GM21381 (cell line): ENCODE measurements around the gene ATAD1.
A peak's percentile ranks its signal among the peaks of the same experiment; 100 is the strongest.
"Not testable (repeated sequence)": the region's sequence is repeated elsewhere in the genome, so short reads cannot be mapped to it uniquely, and the experiment has no call there.

ENCODE experiments used
- ATAC-seq: cut with Tn5 transposase; IDR thresholded peaks from one replicate; pipeline ENCODE4 v1.9.1; 2021; ENCODE audit warnings: mild to moderate bottlenecking, moderate library complexity; ENCODE audit not compliant: unreplicated experiment

The ATAD1 gene, protein sequence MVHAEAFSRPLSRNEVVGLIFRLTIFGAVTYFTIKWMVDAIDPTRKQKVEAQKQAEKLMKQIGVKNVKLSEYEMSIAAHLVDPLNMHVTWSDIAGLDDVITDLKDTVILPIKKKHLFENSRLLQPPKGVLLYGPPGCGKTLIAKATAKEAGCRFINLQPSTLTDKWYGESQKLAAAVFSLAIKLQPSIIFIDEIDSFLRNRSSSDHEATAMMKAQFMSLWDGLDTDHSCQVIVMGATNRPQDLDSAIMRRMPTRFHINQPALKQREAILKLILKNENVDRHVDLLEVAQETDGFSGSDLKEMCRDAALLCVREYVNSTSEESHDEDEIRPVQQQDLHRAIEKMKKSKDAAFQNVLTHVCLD

DNA sequence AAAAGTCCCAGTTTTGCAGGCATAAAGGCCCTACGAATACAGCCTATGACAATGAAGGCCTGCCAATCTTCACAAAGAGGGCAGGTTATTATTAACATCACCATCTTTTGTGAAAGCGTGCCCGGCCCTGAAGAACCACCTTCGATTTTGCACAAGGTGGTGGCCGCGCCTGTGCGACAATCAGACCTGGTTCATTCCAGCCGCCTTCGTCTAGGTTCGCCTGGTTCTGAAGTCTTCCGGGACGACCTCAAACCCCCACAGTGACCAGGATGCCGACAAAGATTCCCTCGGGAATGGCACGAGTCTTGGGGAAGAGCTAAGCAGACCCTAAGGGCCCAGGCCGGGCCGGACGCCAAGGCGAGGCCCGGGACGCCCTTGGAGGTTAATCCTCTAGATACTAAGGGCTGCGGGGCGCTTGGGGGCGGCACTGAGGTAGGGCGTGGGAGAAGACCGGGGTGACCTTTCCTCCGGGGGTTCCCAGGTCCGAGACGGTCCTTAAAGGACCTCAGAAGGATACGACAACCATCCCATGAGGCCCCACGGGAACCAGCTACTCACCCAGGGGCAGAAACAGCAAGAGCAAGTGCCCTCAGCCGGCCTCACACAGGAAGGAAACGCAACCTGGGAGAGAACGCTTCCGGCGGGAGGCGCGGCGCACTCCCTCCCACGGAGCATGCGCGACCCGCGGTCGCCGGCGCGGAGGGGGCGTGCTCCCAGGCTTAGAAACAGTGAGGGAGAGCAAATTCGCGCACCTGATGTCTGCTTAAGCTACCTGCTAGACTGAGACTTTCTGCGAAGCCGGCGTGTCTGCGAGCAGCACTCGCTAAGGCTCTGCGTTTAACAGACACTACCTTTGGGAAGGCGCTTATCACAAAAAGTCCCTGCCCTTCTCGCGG lies at the start of gene ATAD1:
ATAD1 (minus strand) TSS at position 618 of the 896 bp plus-strand sequence. CDS start 3,627 bp downstream, outside the sequence.
- ATAC-seq: peak; percentile 80

DNA sequence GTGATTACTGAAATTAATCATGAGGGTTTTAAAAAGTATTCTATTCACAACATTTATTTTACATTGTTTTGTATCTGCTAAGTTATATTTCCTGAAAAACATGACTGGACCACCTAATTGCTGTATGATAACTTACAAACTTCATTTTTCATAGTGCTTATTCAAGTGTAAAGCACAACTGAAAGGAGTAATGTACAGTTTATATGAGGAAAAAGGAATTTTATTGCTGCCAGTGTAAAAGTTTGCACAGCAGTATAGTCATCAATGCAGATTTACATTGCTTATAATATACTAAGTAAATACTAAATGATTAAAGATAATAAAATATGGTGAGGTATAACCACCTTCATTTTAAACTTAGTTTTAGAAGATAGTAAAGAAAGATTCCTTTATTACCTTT lies 49.4 kb upstream of the ATAD1 start:
- no peak for ATAC-seq

DNA sequence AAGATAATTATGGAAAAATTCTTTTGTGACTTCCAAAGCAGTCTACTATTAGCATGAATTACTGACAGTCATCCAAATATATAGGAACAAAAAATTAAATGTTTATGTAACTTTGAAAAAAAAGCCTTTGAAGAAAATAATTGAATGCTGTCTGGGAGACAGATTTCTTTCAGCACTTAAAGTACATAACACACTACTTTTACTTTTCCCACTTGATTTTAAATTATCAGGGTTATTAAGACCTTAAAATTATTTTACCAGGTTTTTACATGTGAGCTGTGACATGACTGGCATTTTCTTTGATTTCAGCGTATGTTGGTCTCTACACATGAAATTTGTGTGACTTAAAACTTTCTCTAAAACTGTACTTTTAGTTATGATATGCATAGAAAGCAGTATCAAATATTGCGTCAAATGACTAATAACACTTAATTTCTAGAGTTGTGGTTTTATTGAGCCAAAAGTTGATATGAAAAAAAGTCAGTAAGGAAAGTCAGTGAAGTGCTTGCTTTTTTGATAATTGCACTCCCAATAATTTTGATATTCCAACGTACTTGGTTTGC lies 48.5 kb upstream of the ATAD1 start:
- no peak for ATAC-seq

DNA sequence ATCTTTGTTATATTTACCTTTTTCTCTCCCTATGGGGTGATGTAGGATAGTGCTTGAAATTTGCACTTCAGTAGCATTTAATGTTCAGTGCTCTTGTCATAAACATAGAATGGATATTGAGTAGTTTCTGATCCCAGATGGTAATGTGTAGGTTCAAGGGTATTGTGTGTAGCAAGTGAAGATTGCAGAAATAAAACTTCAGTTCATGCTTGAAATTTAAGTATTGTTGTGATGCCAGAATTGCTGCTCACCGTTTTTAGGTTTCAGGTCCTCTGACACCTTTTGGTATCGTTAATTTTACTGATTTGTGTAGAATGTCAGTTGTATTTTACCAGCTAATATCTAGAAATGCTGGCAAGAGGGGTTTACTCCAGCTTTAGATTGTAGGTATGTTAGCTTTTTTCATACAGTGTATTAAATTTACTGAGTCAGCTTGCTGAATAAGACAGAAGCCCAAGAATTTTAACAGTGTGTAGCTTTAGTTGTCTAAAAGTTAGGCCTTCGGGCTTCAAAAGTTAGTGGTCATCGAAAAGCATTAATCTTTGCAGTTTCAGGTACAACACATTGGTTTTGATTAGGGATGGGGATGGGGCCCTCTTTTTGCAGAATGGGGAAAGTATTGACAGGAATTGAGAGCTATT lies 47.3 kb upstream of the ATAD1 start:
- no peak for ATAC-seq

DNA sequence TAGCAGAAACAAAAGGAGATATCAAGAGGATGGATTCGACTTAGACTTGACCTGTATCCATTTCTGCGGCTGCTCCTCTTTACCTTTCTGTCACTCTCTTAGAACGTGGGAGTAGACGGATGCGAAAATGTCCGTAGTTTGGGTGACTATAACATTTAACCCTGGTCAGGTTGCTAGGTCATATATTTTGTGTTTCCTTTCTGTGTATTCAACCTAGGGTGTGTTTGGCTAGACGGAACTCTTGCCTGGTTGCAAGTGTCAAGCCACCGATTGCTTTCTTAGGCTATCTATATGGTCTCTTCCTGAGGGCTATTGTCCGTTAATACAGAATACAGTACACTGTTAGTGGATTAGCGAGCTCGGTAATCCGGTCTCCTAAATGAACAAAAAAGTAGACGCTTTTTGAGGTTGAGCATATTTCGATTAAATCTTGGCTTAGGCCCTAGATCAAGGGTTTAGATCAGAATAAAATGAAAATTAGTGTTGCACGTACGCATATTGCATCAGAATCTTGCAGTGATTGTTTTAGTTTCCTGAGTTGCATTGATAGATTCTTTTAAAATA lies 46.6 kb upstream of the ATAD1 start:
- ATAC-seq: no peak

DNA sequence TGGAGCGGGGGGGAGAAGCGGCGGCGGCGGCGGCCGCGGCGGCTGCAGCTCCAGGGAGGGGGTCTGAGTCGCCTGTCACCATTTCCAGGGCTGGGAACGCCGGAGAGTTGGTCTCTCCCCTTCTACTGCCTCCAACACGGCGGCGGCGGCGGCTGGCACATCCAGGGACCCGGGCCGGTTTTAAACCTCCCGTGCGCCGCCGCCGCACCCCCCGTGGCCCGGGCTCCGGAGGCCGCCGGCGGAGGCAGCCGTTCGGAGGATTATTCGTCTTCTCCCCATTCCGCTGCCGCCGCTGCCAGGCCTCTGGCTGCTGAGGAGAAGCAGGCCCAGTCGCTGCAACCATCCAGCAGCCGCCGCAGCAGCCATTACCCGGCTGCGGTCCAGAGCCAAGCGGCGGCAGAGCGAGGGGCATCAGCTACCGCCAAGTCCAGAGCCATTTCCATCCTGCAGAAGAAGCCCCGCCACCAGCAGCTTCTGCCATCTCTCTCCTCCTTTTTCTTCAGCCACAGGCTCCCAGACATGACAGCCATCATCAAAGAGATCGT lies 46.0 kb upstream of the ATAD1 start:
- ATAC-seq: not testable (repeated sequence)

DNA sequence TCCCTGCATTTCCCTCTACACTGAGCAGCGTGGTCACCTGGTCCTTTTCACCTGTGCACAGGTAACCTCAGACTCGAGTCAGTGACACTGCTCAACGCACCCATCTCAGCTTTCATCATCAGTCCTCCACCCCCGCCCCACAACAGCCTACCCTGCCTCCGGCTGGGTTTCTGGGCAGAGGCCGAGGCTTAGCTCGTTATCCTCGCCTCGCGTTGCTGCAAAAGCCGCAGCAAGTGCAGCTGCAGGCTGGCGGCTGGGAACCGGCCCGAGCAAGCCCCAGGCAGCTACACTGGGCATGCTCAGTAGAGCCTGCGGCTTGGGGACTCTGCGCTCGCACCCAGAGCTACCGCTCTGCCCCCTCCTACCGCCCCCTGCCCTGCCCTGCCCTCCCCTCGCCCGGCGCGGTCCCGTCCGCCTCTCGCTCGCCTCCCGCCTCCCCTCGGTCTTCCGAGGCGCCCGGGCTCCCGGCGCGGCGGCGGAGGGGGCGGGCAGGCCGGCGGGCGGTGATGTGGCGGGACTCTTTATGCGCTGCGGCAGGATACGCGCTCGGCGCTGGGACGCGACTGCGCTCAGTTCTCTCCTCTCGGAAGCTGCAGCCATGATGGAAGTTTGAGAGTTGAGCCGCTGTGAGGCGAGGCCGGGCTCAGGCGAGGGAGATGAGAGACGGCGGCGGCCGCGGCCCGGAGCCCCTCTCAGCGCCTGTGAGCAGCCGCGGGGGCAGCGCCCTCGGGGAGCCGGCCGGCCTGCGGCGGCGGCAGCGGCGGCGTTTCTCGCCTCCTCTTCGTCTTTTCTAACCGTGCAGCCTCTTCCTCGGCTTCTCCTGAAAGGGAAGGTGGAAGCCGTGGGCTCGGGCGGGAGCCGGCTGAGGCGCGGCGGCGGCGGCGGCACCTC lies 45.3 kb upstream of the ATAD1 start, which contains the start of the genes KLLN and PTEN:
KLLN (minus strand) TSS at position 481 of the 891 bp plus-strand sequence. CDS start 1,046 bp downstream, outside the sequence.
PTEN (plus strand) TSS at position 573 of the 891 bp plus-strand sequence. CDS start 845 bp downstream, outside the sequence.
- ATAC-seq: peak; percentile 35

DNA sequence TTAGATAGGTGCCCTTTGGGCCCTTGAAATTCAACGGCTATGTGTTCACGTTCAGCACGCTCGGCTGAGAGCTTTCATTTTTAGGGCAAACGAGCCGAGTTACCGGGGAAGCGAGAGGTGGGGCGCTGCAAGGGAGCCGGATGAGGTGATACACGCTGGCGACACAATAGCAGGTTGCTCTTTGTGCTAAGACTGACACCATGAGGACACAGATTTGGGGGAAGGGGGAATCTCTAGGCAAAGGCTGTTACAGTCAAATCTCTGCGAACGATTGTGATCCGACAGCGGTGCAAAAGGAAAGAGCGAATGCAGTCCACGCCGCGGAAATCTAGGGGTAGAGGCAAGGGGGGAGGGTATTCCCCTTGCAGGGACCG lies 44.6 kb upstream of the ATAD1 start:
- peak; percentile 7 for ATAC-seq

DNA sequence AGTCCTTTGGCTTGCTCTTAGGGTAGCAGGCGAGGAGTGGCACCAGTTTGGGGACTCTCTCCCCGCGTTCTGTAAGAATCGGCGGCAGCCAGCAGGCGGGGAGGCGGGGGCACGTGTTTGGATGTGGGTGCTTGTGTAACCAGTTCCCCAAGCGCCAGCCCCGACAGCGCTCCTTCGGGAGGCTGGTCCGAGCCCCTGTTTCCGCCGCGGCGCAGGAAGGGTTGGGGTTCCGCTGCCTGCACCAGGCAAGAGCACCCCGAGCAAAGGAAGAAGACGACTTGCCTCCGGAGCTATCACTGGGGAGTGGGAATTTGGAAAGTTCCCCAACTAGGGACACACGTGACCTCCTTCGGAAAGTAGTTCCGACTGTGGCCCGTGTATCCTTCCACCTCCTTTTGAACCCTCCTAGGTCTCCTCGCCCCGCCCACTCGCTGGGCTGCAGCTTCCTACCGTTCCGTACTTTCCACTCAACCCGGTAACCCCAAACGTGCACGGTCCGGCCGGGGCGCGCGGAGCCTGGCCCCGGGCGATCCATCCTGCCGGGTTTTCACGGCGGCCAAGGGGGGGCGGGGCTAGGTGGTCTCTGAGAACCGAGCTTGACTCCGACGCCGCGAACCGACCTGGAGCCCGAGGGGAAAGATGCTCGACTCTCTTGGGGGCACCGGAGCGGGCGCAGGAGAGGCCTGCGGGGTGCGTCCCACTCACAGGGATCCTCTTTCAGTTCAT lies 44.1 kb upstream of the ATAD1 start:
- ATAC-seq: peak; percentile 52

DNA sequence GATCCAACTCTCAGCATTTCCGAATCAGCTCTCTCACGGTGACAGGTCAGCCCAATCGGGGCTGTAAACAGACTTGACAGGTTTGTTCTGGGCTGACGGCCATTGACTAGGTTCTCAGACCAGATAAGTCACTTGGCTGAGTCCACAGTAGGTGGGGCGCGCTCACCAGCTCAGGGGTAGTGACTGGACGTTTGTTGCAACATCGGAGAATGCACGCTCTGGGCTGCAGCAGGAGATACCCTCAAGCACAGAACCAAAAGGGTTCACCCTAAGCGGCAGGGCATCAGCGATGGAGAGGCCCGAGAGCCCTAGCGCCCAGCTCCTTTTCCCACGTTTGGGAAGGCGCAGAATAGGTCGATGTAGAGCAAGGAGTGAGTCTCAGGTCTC lies 43.5 kb upstream of the ATAD1 start:
- ATAC-seq: peak; percentile 6

DNA sequence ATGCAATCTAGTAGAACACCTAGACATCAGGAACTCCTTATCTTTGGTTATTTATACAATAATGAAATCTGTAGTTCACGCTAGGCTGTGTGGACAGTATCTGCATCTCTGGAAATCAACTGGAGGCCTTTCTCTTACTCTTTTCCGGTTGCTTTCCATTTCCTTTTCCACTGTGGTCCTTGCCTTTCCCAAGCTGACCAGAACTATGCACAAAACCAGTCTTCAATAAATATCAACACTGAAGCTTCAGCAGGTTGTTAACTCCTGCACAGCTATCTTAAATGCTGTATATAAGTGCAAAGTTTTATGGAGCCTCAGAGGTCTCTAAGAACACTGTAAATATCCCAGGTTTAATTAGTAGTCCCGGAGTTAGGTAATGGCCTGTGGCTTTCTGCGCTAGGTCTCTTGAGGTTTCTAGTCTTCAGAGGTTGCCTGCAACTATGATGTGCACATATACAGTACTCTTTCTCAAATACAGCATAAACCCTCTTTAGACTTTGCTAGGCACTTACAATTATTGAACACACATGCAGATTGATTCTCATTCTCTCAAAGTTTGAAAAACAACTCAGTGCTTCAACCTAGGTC lies 42.9 kb upstream of the ATAD1 start:
- ATAC-seq: no peak

DNA sequence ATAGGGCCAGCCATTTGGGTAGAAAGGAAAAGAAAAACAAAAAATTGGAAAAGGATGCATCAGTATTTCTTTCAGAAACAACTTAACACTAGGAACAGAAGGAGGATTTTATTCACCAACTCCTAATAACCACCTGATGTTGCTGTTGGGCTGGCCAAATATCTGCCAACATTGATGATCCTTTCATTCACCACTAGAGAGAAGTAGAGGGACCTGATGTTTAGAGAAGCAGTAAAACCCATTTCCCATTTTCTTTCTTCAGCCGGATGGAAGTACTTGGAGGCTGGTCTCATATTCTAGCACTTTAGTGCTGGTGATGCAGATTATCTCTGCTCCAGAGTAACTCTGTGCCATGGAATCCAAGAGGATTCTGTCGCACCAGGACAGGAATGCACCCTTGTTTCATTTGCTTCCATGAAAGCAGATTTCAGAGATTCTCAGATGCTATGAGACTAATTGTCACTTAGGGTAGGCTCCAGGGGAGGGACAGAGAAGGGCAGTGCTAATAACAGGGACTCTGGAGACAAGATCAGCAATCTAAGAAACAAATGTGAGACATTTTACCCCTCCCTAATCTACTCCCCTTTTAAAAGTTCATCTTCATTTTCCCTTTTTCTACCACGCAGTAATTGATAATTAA lies 42.2 kb upstream of the ATAD1 start:
- ATAC-seq: no peak

DNA sequence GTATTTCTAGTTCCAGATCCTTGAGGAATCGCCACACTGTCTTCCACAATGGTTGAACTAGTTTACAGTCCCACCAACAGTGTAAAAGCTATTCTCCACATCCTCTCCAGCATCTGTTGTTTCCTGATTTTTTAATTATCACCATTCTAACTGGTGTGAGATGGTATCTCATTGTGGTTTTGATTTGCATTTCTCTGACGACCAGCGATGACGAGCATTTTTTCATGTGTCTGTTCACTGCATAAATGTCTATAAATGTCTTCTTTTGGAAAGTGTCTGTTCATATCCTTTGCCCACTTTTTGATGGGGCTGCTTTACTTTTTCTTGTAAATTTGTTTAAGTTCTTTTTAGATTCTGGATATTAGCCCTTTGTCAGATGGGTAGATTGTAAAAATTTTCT lies 37.6 kb upstream of the ATAD1 start:
- ATAC-seq: not testable (repeated sequence)

DNA sequence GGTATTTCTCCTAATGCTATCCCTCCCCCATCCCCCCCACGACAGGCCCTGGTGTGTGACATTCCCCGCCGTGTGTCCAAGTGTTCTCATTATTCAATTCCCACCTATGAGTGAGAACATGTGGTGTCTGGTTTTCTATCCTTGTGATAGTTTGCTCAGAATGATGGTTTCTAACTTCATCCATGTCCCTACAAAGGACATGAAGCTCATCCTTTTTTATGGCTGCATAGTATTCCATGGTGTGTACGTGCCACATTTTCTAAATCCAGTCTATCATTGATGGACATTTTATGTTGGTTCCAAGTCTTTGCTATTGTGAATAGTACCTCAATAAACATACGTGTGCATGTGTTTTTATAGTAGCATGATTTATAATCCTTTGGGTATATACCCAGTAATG lies 37.2 kb upstream of the ATAD1 start:
- not testable (repeated sequence) for ATAC-seq

DNA sequence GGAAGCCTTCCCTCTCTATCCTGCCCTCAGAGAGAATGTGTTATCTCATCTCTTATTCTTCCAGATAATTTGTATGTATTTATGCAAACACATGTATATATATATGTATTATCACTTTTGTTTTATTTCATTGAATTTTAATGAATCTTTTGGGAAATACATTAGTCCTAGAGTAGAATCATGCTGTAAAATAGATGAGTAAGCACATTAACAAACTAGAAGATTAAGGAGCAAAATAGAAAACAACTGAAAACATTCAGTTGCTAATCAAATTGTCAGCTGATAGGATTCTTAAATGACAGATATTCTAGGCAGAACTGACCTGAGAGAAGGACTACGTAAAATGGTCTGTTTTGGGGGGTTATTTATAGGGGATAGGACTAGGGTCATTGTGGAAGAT lies 34.1 kb upstream of the ATAD1 start:
- ATAC-seq: no peak

DNA sequence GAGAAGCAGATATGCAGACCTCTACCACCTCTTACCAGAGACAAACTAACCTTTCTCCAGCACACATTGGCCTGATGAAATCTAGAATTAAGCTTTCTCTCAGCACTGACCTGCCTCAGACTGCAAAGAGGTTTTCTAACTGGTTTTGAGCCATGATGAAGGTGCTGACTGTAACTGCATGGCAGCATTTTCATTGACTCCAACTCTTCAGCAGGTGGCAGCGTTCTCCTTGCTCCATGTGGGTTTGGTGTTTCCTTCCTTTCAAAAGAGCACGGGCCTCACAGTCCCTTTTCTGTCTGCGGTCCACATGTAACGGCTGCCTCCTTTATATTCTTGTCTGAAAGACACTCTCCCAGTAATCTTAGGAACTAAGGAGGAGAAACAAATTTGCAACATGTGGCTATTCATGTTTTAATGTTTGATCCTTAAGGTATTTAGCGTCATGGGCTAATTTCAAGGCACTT lies 32.7 kb upstream of the ATAD1 start:
- peak; percentile 52 for ATAC-seq

DNA sequence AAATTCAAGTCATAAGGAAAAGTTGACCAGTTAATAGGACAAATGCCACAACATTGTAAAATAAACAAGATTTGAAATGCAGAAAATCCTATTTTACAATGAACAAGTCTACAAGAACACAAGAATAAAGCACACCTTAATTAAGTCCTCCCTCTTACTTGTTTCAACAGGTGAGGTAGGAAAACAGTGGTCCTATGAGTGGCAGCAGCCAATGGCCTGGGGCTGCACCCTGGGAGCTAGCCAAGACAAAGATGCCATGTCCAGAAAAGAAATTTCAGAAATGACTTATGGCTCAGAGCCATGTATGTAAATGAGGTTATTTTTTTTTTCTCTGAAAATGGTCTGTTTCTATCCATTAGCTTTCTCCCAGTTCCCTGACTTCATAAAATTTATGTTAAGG lies 31.0 kb upstream of the ATAD1 start:
- no peak for ATAC-seq

DNA sequence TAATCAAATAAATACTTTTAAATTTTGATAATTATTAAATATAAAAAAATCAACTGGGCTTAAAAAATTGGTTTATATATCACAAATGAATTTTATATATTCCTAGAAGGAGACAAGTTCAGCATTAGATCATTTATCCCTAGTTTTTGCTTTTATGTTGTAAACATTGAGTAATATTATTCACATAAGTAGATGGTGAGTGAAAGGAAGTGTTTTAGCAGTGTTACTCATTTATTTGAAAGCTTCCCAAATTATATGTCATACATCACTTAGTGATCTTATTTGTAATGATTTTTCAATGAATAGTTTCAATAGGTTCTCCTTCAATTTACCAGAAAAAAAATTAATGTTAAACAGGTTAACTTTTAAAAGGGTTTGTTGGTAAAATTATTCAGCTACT lies 29.5 kb upstream of the ATAD1 start:
- ATAC-seq: no peak
